OCI-LY3 (cell line): ENCODE measurements around the gene PIAS4.
"Not testable (repeated sequence)": the region's sequence is repeated elsewhere in the genome, so short reads cannot be mapped to it uniquely, and the experiment has no call there.

ENCODE experiments used
- H2AFZ ChIP-seq: fragments of 200-600, 300-600 bp; shearing (Covaris generic); 2 replicates; pipeline ENCODE4 v1.6.0; 2014; ENCODE audit warnings: antibody characterized with exemption, low read depth, low read length
- H3K27ac ChIP-seq: fragments of 200-600, 300-600 bp; sonication (generic); 2 replicates; pipeline ENCODE4 v1.5.1; 2014; ENCODE audit warnings: mild to moderate bottlenecking, low read length, moderate library complexity, mixed read lengths
- H3K27me3 ChIP-seq: fragments of 200-600, 300-600 bp; sonication (generic); 2 replicates; pipeline ENCODE4 v1.6.1; 2014; ENCODE audit warnings: low read depth, low read length, mixed read lengths
- H3K36me3 ChIP-seq: fragments of 200-600, 300-600 bp; sonication (generic); replicated peaks from 2 replicates; pipeline ENCODE3; 2014; ENCODE audit warnings: low read depth, low read length, mixed read lengths
- H3K4me1 ChIP-seq: fragments of 300-600, 200-600 bp; sonication (generic); 2 replicates; pipeline ENCODE4 v1.6.1; 2014; ENCODE audit warnings: low read length, mixed read lengths
- H3K4me2 ChIP-seq: fragments of 200-600, 300-600 bp; sonication (generic); 2 replicates; pipeline ENCODE4 v1.6.1; 2014; ENCODE audit warnings: low read length, mixed read lengths
- H3K4me3 ChIP-seq: fragments of 300-600, 200-600 bp; sonication (generic); 2 replicates; pipeline ENCODE4 v1.5.1; 2014; ENCODE audit warnings: antibody characterized with exemption, mild to moderate bottlenecking, low read length, moderate library complexity
- H3K79me2 ChIP-seq: fragments of 300-600, 200-600 bp; shearing (Covaris generic); 2 replicates; pipeline ENCODE4 v1.6.1; 2014; ENCODE audit warnings: mild to moderate bottlenecking, low read length, mixed read lengths
- H3K9ac ChIP-seq: fragments of 300-600, 200-600 bp; shearing (Covaris generic); 2 replicates; pipeline ENCODE4 v1.6.0; 2014; ENCODE audit warnings: mild to moderate bottlenecking, low read length, moderate library complexity
- H3K9me3 ChIP-seq: fragments of 200-600, 300-600 bp; shearing (Covaris generic); 2 replicates; pipeline ENCODE4 v1.6.1; 2014; ENCODE audit warnings: low read length, mixed read lengths; ENCODE audit not compliant: insufficient read depth
- H4K20me1 ChIP-seq: fragments of 200-600, 300-600 bp; sonication (generic); 2 replicates; pipeline ENCODE4 v1.6.1; 2016; ENCODE audit warnings: low read length, mixed read lengths; ENCODE audit not compliant: insufficient read depth
- EZH2phosphoT487 ChIP-seq: fragments of 200-600 bp; shearing (Covaris generic); IDR thresholded peaks from 2 replicates; pipeline ENCODE4 v1.6.1; 2018; ENCODE audit warnings: antibody characterized with exemption, mixed run types, low read depth
- TF ChIP-seq, protein P1 (sequence below): fragments of 200-600, 300-600 bp; sonication (generic); IDR thresholded peaks from 2 replicates; pipeline ENCODE4 v1.5.1; 2014; ENCODE audit warnings: antibody characterized with exemption, low read length, low read depth

Gene PIAS4

GRCh38 chr19:4009990-4010807 lies 2.7 kb downstream of the PIAS4 start:
- Histone ChIP-seq H3K9me3 (no peaks in the 10 kb centered on the region), H2AFZ (no peak overlapping the region), H3K79me2 (peaks cover 43% of the 10 kb centered on the region), H3K27me3 (no peaks in the 10 kb centered on the region), H3K27ac (no peak overlapping the region), H3K36me3 (peaks cover 8% of the 10 kb centered on the region), H3K4me3 (no peak overlapping the region), H3K9ac (no peak overlapping the region), H3K4me1 (peaks cover 10% of the 10 kb centered on the region), H4K20me1 (peaks cover 28% of the 10 kb centered on the region), H3K4me2 (no peak overlapping the region)
- TF ChIP-seq, protein P1, sequence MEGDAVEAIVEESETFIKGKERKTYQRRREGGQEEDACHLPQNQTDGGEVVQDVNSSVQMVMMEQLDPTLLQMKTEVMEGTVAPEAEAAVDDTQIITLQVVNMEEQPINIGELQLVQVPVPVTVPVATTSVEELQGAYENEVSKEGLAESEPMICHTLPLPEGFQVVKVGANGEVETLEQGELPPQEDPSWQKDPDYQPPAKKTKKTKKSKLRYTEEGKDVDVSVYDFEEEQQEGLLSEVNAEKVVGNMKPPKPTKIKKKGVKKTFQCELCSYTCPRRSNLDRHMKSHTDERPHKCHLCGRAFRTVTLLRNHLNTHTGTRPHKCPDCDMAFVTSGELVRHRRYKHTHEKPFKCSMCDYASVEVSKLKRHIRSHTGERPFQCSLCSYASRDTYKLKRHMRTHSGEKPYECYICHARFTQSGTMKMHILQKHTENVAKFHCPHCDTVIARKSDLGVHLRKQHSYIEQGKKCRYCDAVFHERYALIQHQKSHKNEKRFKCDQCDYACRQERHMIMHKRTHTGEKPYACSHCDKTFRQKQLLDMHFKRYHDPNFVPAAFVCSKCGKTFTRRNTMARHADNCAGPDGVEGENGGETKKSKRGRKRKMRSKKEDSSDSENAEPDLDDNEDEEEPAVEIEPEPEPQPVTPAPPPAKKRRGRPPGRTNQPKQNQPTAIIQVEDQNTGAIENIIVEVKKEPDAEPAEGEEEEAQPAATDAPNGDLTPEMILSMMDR: no peak
- no peak for TF ChIP-seq EZH2phosphoT487

- TF ChIP-seq, protein P1: no peak
- TF ChIP-seq EZH2phosphoT487: no peak
- Histone ChIP-seq H2AFZ (no peak overlapping the region), H3K27me3 (no peaks in the 10 kb centered on the region), H3K9ac (no peak overlapping the region), H3K4me3 (no peak overlapping the region), H3K36me3 (peaks cover 8% of the 10 kb centered on the region), H3K9me3 (no peaks in the 10 kb centered on the region), H3K27ac (no peak overlapping the region), H3K4me2 (no peak overlapping the region), H3K4me1 (peaks cover 10% of the 10 kb centered on the region), H3K79me2 (peaks cover 43% of the 10 kb centered on the region), H4K20me1 (peaks cover 28% of the 10 kb centered on the region)
These were observed 3.2 kb downstream of the PIAS4 start for GRCh38 chr19:4010808-4011110.

GRCh38 chr19:4011430-4011829 lies 3.9 kb downstream of the PIAS4 start:
- not testable (repeated sequence) for H3K36me3 ChIP-seq, H3K4me3 ChIP-seq, H3K27ac ChIP-seq, H3K27me3 ChIP-seq, H3K4me2 ChIP-seq, H3K9ac ChIP-seq, H3K9me3 ChIP-seq, H2AFZ ChIP-seq, H3K4me1 ChIP-seq
- Histone ChIP-seq H3K79me2 (peaks cover 48% of the 10 kb centered on the region), H4K20me1 (peaks cover 28% of the 10 kb centered on the region)

- H4K20me1 ChIP-seq: peaks cover 30% of the 10 kb centered on the region
- TF ChIP-seq, protein P1: no peak
- no peak for TF ChIP-seq EZH2phosphoT487
- H3K9me3 ChIP-seq: no peaks in the 10 kb centered on the region
- H3K9ac ChIP-seq: no peak overlapping the region
- H3K79me2 ChIP-seq: peaks cover 56% of the 10 kb centered on the region
- no peaks in the 10 kb centered on the region for H3K27me3 ChIP-seq
- H2AFZ ChIP-seq: no peak overlapping the region
- peaks cover 9% of the 10 kb centered on the region for H3K36me3 ChIP-seq
- peaks cover 10% of the 10 kb centered on the region for H3K4me1 ChIP-seq
- no peak overlapping the region for H3K4me2 ChIP-seq
- H3K27ac ChIP-seq: no peak overlapping the region
- H3K4me3 ChIP-seq: no peak overlapping the region
These were observed 4.8 kb downstream of the PIAS4 start for GRCh38 chr19:4012092-4012974.
